Astrocyte (in vitro differentiated cells and primary cell): Measurements from ENCODE around the gene PREX1.

Experiments used
- CTCF ChIP-seq: IDR thresholded peaks from 2 replicates; pipeline ENCODE4 v1.5.1; 2011; ENCODE audit warnings: low read depth, mild to moderate bottlenecking, inconsistent platforms, low read length, moderate library complexity; ENCODE audit not compliant: insufficient read depth
- EZH2 ChIP-seq: IDR thresholded peaks from 2 replicates; pipeline ENCODE4 v1.6.1; 2012; ENCODE audit warnings: mild to moderate bottlenecking, low read length, inconsistent platforms; ENCODE audit not compliant: insufficient read depth

- TF ChIP-seq CTCF = no peak
- TF ChIP-seq EZH2 = no peak
Observed at GRCh38 chr20:48688579-48688978, 139.2 kb downstream of the PREX1 start.
